K562 (cell line): ENCODE measurements around the gene RHOU. TPM values are rescaled to one million over a fixed set of nuclear protein-coding genes. Genes with fewer than 3 reads are reported as not detected.

Source experiments
- ATAC-seq: fragments of 200-7000 bp; cut with Tn5 transposase; 3 replicates; pipeline ENCODE4 v1.9.1; 2020; ENCODE audit warnings: moderate library complexity
- BruUV-seq: library from RNA; stranded (reverse); fragments of 400-500 nt; replicated peaks from 2 replicates; lab custom pipeline; 2021; lab: Mats Ljungman, UMichigan
- CTCF ChIA-PET: fragments of 300-600 bp; formaldehyde crosslinking; extraction: SDS; loops from one replicate; lab custom pipeline; 2021; ENCODE audit warnings: low intra/inter-chr PET ratio; lab: Yijun Ruan, JAX
- POLR2A ChIA-PET: fragments of 300-600, 350-650 bp; sonication (Branson Sonifier 250); formaldehyde crosslinking; extraction: SDS; loops from one replicate; lab custom pipeline; 2021; ENCODE audit warnings: antibody characterized with exemption, inconsistent platforms; lab: Yijun Ruan, JAX
- DNase-seq, 4 experiments: peaks; one replicate each; pipeline versions ENCODE4 v3.0.0 to v3.0.0-alpha.2; 2011 to 2018; ENCODE audit warnings: low spot score in 3 of 4, mixed read lengths in 3 of 4; ENCODE audit errors: extremely low read depth in 1 of 4
- FAIRE-seq: peaks from 2 replicates; lab custom pipeline; 2011; peaks lifted over from hg19 to GRCh38; lab: Jason Lieb, UNC
- H2AFZ ChIP-seq: 2 replicates; pipeline ENCODE4 v1.6.0; 2011; ENCODE audit warnings: low read depth, low read length, control low read depth, inconsistent platforms
- H3K27ac ChIP-seq: fragments of 200-600 bp; 3 replicates; pipeline ENCODE4 v1.8.0; 2011; ENCODE audit warnings: low read depth, mild to moderate bottlenecking, control low read depth, inconsistent platforms, low read length, moderate library complexity, mixed read lengths; ENCODE audit errors: extremely low read depth
- H3K27me3 ChIP-seq, 2 experiments: fragments of 300-600 bp in 1 of 2; 2 replicates in 1 of 2; 3 replicates in 1 of 2; pipeline versions ENCODE4 v1.6.0 to v1.8.0; 2011; ENCODE audit warnings: inconsistent platforms in 2 of 2, low read length in 2 of 2, mild to moderate bottlenecking in 1 of 2, mixed read lengths in 1 of 2, moderate library complexity in 1 of 2; ENCODE audit not compliant: control insufficient read depth in 2 of 2, insufficient read depth in 2 of 2
- H3K36me3 ChIP-seq: fragments of 300-600 bp; 3 replicates; pipeline ENCODE4 v1.8.0; 2011; ENCODE audit warnings: mild to moderate bottlenecking, low read length, inconsistent platforms; ENCODE audit not compliant: control insufficient read depth, insufficient read depth
- H3K4me1 ChIP-seq, 2 experiments: fragments of 200-600 bp in 1 of 2; replicated peaks in 1 of 2; 2 replicates in 1 of 2; 3 replicates in 1 of 2; pipeline versions ENCODE4 v1.5.1 to v1.8.0; 2011; ENCODE audit warnings: inconsistent platforms in 2 of 2, low read length in 2 of 2, mild to moderate bottlenecking in 1 of 2, mixed read lengths in 1 of 2, moderate library complexity in 1 of 2; ENCODE audit not compliant: control insufficient read depth in 2 of 2, insufficient read depth in 2 of 2
- H3K4me2 ChIP-seq: 2 replicates; pipeline ENCODE4 v1.6.1; 2011; ENCODE audit warnings: low read length, control low read depth, inconsistent platforms, mixed read lengths; ENCODE audit not compliant: insufficient read depth
- H3K4me3 ChIP-seq: fragments of 200-600 bp; sonication (generic), shearing (Covaris generic); 2 replicates; pipeline ENCODE4 v1.5.1; 2016; ENCODE audit warnings: control low read depth, inconsistent platforms
- H3K79me2 ChIP-seq: fragments of 200-600 bp; 3 replicates; pipeline ENCODE4 v1.8.0; 2011; ENCODE audit warnings: low read length, inconsistent platforms; ENCODE audit not compliant: control insufficient read depth, insufficient read depth
- H3K9ac ChIP-seq, 2 experiments: 2 replicates each; pipeline versions ENCODE4 v1.6.0 to v1.6.1; 2011; ENCODE audit warnings: low read depth in 2 of 2, low read length in 2 of 2, control low read depth in 1 of 2, inconsistent platforms in 1 of 2, mild to moderate bottlenecking in 1 of 2, mixed read lengths in 1 of 2; ENCODE audit not compliant: insufficient read depth in 1 of 2
- H3K9me1 ChIP-seq: one replicate; pipeline ENCODE4 v1.6.0; 2011; ENCODE audit warnings: inconsistent platforms, mild to moderate bottlenecking, low read length, moderate library complexity; ENCODE audit not compliant: control insufficient read depth, insufficient read depth
- H3K9me3 ChIP-seq: replicated peaks from 2 replicates; pipeline ENCODE4 v1.5.1; 2011; ENCODE audit warnings: low read depth, low read length, inconsistent platforms; ENCODE audit not compliant: control insufficient read depth, insufficient read depth
- H4K20me1 ChIP-seq: replicated peaks from 2 replicates; pipeline ENCODE4 v1.6.1; 2011; ENCODE audit warnings: low read length, inconsistent platforms, mixed read lengths; ENCODE audit not compliant: control insufficient read depth, insufficient read depth
- DNMT1 ChIP-seq: fragments of 450-650 bp; IDR thresholded peaks from 2 replicates; pipeline ENCODE4 v1.6.1; 2016; ENCODE audit warnings: antibody characterized with exemption, mild to moderate bottlenecking
- FOXA3 ChIP-seq, 2 experiments: fragments of 450-650 bp in 1 of 2; sonication (generic) in 1 of 2; formaldehyde crosslinking; IDR thresholded peaks in 1 of 2; conservative IDR thresholded peaks in 1 of 2; 2 replicates each; pipeline versions ENCODE4 v1.4.0 to v1.8.0; 2020 to 2022; ENCODE audit warnings: mild to moderate bottlenecking in 2 of 2, missing genetic modification reagents in 1 of 2
- GMEB1 ChIP-seq: fragments of 250-450 bp; sonication (Bioruptor Pico); IDR thresholded peaks from 2 replicates; pipeline ENCODE4 v1.4.0; 2020; ENCODE audit warnings: mild to moderate bottlenecking
- HDAC1 ChIP-seq, 2 experiments: fragments of 450-650 bp; IDR thresholded peaks; 2 replicates each; pipeline ENCODE4 v1.6.1; 2016 to 2017; ENCODE audit warnings: inconsistent platforms in 1 of 2, mild to moderate bottlenecking in 1 of 2, moderate library complexity in 1 of 2
- HOXB6 ChIP-seq: fragments of 250-450 bp; sonication (Bioruptor Pico); IDR thresholded peaks from 2 replicates; pipeline ENCODE4 v1.5.1; 2022; ENCODE audit warnings: mild to moderate bottlenecking, borderline replicate concordance
- MAFF ChIP-seq: IDR thresholded peaks from 2 replicates; pipeline ENCODE4 v1.6.1; 2012; ENCODE audit warnings: low read length, improper control_type of control experiment
- MAFK ChIP-seq: IDR thresholded peaks from 2 replicates; pipeline ENCODE4 v1.6.1; 2011; ENCODE audit warnings: low read length, improper control_type of control experiment
- NFATC3 ChIP-seq: fragments of 450-650 bp; IDR thresholded peaks from 2 replicates; pipeline ENCODE4 v1.6.1; 2017; ENCODE audit warnings: mild to moderate bottlenecking
- PCBP1 ChIP-seq: fragments of 200-400 bp; formaldehyde crosslinking; IDR thresholded peaks from 2 replicates; pipeline ENCODE4 v1.6.1; 2018; ENCODE audit warnings: mild to moderate bottlenecking, low read depth, low read length; ENCODE audit not compliant: poor library complexity, severe bottlenecking
- PHF20 ChIP-seq: fragments of 450-650 bp; IDR thresholded peaks from 2 replicates; pipeline ENCODE4 v1.6.1; 2018; ENCODE audit not compliant: partially characterized antibody
- POLR2AphosphoS5 ChIP-seq: IDR thresholded peaks from 2 replicates; pipeline ENCODE4 v1.6.1; 2011; ENCODE audit warnings: mild to moderate bottlenecking, low read depth, low read length, moderate library complexity; ENCODE audit not compliant: control insufficient read depth, insufficient read depth
- RHOXF2B ChIP-seq: fragments of 250-450 bp; sonication (Bioruptor Pico); conservative IDR thresholded peaks from 2 replicates; pipeline ENCODE4 v1.5.1; 2021
- SMAD1 ChIP-seq: fragments of 150-350 bp; IDR thresholded peaks from 2 replicates; pipeline ENCODE4 v1.6.1; 2014; ENCODE audit warnings: low read length, low read depth; ENCODE audit not compliant: partially characterized antibody
- ZNF217 ChIP-seq: sonication (generic); formaldehyde crosslinking; IDR thresholded peaks from 2 replicates; pipeline ENCODE4 v1.8.0; 2022; ENCODE audit warnings: mild to moderate bottlenecking, missing genetic modification reagents
- ZNF354B ChIP-seq: fragments of 250-450 bp; sonication (Bioruptor Pico); IDR thresholded peaks from 2 replicates; pipeline ENCODE4 v1.4.0; 2020
- ZNF444 ChIP-seq: fragments of 250-450 bp; sonication (Bioruptor Pico); IDR thresholded peaks from 2 replicates; pipeline ENCODE4 v1.4.0; 2020; ENCODE audit warnings: mild to moderate bottlenecking, moderate library complexity
- WGBS: fragments of 100-300 bp; shearing (Covaris generic); methylation state at CpG from one replicate; pipeline ENCODE4 v1.1.6; 2016; ENCODE audit warnings: low coverage, mixed read lengths; ENCODE audit not compliant: insufficient coverage; ENCODE audit errors: missing lambda C conversion rate; 5-methylcytosine and 5-hydroxymethylcytosine counted together
- in situ Hi-C: fragments of 300-500 bp; cut with MboI; formaldehyde crosslinking; loops from 4 replicates; pipeline ENCODE4 v1.15.0; 2018; ENCODE audit warnings: inconsistent platforms, mixed read lengths
- intact Hi-C: fragments of 100-400 bp; cut with micrococcal nuclease; formaldehyde crosslinking; loops from 2 replicates; pipeline ENCODE4 v1.14.2; 2022
- polyA plus RNA-seq, 8 experiments: library from polyadenylated mRNA; depleted of rRNA in 4 of 8; stranded (reverse) in 5 of 8; unstranded in 3 of 8; fragments of >200 nt; fragmentation: Nextera tagmentation in 2 of 8; fragmentation: Illumina TruSeq in 1 of 8; extraction: Ambion mirVana in 2 of 8; extraction: Trizol in 1 of 8; gene quantifications; 2 replicates each; pipeline versions ENCODE4 v1.2.1 to v1.2.3, GENCODE V29; 2011 to 2014; ENCODE audit warnings: inconsistent platforms in 1 of 8, missing spikeins in 1 of 8
- total RNA-seq, 7 experiments: library from RNA; depleted of rRNA in 6 of 7; stranded (reverse); fragments of >200 nt in 6 of 7; fragmentation: Illumina TruSeq in 2 of 7; extraction: Trizol in 2 of 7; gene quantifications; 2 replicates each; pipeline versions ENCODE4 v1.2.1 to v1.2.3, GENCODE V29; 2011 to 2021; ENCODE audit warnings: low replicate concordance in 1 of 7
- TF ChIP-seq, protein P1 (sequence below), 3 experiments: IDR thresholded peaks in 2 of 3; conservative IDR thresholded peaks in 1 of 3; 2 replicates each; pipeline ENCODE4 v1.5.1; 2011 to 2012; ENCODE audit warnings: low read length in 3 of 3, mild to moderate bottlenecking in 3 of 3, control low read depth in 2 of 3, improper control_type of control experiment in 1 of 3, inconsistent platforms in 1 of 3, low read depth in 1 of 3, mixed read lengths in 1 of 3, moderate library complexity in 1 of 3; ENCODE audit not compliant: insufficient read depth in 2 of 3

The RHOU gene
- total and polyA plus RNA-seq, 9 of the 15 experiments (the other 6 are each of a cell fraction or from before 2014, with no cell fraction given), result 0.07 TPM; not detected in 8

DNA sequence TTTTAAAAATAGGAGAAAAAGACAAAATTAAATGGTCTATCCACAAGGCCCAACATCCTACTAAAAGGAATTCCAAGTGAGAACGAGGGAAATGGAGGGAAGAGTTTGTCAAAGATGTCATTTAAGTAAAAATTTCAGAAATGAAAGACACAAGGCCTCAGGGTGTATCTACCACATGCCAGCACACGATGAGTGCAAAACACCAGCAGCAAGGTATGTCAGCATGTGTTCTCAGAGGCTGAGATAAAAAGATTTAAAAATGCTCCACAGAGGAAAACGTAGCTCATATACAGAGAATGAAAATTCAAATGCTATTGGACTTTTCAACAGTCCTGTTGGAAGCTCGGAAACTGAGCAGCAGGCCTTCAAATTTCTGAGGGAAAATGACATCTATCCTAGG is 42.0 kb downstream of the RHOU start:
- Histone ChIP-seq H4K20me1 (no peaks in the 10 kb centered on the region), H3K79me2 (no peaks in the 10 kb centered on the region), H3K4me2 (no peak overlapping the region), H3K9me1 (no peaks in the 10 kb centered on the region), H3K9ac (no peak overlapping the region), H2AFZ (no peak overlapping the region), H3K36me3 (no peaks in the 10 kb centered on the region), H3K4me3 (no peak overlapping the region), H3K27ac (no peak overlapping the region), H3K27me3 (peaks cover 6 to 18% of the 10 kb centered on the region in 2 experiments; a peak in 3 of 5 replicates), H3K9me3 (no peaks in the 10 kb centered on the region), H3K4me1 (peaks cover 0 to 4% of the 10 kb centered on the region in 2 experiments; a peak in 1 of 5 replicates)
- in situ Hi-C loops (no loop called here), intact Hi-C loops (no loop called here)
- TF ChIP-seq HOXB6 (CRISPR knock-in tag) (no peak), PCBP1 (no peak), POLR2AphosphoS5 (no peak), ZNF217 (CRISPR knock-in tag) (no peak), SMAD1 (no peak), HDAC1 (IDR thresholded peaks at IDR 0.05) (no peak), GMEB1 (CRISPR knock-in tag) (no peak), MAFK (no peak), PHF20 (no peak), ZNF444 (CRISPR knock-in tag) (no peak), RHOXF2B (no peak), ZNF354B (CRISPR knock-in tag) (no peak), DNMT1 (no peak), MAFF (no peak), NFATC3 (no peak), FOXA3 (CRISPR knock-in tag; conservative IDR thresholded peaks at IDR 0.05 in 1 of 2, IDR thresholded peaks at IDR 0.05 in 1 of 2) (no peak)
- TF ChIP-seq, protein P1, sequence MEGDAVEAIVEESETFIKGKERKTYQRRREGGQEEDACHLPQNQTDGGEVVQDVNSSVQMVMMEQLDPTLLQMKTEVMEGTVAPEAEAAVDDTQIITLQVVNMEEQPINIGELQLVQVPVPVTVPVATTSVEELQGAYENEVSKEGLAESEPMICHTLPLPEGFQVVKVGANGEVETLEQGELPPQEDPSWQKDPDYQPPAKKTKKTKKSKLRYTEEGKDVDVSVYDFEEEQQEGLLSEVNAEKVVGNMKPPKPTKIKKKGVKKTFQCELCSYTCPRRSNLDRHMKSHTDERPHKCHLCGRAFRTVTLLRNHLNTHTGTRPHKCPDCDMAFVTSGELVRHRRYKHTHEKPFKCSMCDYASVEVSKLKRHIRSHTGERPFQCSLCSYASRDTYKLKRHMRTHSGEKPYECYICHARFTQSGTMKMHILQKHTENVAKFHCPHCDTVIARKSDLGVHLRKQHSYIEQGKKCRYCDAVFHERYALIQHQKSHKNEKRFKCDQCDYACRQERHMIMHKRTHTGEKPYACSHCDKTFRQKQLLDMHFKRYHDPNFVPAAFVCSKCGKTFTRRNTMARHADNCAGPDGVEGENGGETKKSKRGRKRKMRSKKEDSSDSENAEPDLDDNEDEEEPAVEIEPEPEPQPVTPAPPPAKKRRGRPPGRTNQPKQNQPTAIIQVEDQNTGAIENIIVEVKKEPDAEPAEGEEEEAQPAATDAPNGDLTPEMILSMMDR (IDR thresholded peaks at IDR 0.05 in 2 of 3, conservative IDR thresholded peaks at IDR 0.05 in 1 of 3; ENCODE audit: insufficient read depth in 2 of 3, low read depth in 1 of 3, low read length in 3 of 3), result no peak
- 0% methylated on average over 4 of the region's 4 CpGs for WGBS
- no TSS peak for BruUV-seq
- DNase-seq, result no peak
- ChIA-PET CTCF (no interaction called here), POLR2A (interaction anchor here (1.0 kb wide), 1 partner anchor 9 kb away, joined by 3 read pairs; no protein-coding TSS in a partner anchor)
- no peak for FAIRE-seq
- ATAC-seq, result no peak
